Keratinocyte (primary cell): ENCODE results near the gene SLC37A3.

Source experiments
- CTCF ChIP-seq, 3 experiments: IDR thresholded peaks in 1 of 3; conservative IDR thresholded peaks in 1 of 3; optimal IDR thresholded peaks in 1 of 3; 2 replicates in 2 of 3; 3 replicates in 1 of 3; pipeline versions ENCODE3 to v1.5.1; 2011; ENCODE audit warnings: low read length in 3 of 3, mild to moderate bottlenecking in 3 of 3, moderate library complexity in 2 of 3, control low read depth in 1 of 3, inconsistent platforms in 1 of 3; ENCODE audit not compliant: insufficient read depth in 2 of 3; ENCODE audit errors: extremely low read depth in 1 of 3
- EZH2 ChIP-seq: IDR thresholded peaks from one replicate; pipeline ENCODE4 v1.6.1; 2012; ENCODE audit warnings: inconsistent platforms, mild to moderate bottlenecking, low read length, moderate library complexity

GRCh38 chr7:140347218-140347617 is 51.1 kb downstream of the SLC37A3 start:
- no peak for TF ChIP-seq EZH2
- TF ChIP-seq CTCF (optimal IDR thresholded peaks at IDR 0.05 in 1 of 3, IDR thresholded peaks at IDR 0.05 in 1 of 3, conservative IDR thresholded peaks at IDR 0.05 in 1 of 3; ENCODE audit: extremely low read depth in 1 of 3, insufficient read depth in 2 of 3, low read length in 3 of 3) = no peak
